Liver (tissue), 9 donors: ENCODE results near the gene FGF21. TPM values are rescaled to one million over a fixed set of nuclear protein-coding genes. Genes with fewer than 3 reads are reported as not detected.

Experiments
- DNase-seq: peaks from one replicate; pipeline ENCODE4 v3.0.0-alpha.2; 2017; ENCODE audit warnings: low spot score
- H3K27ac ChIP-seq, 2 donors: one replicate each; pipeline ENCODE4 v1.7.0; 2013; ENCODE audit warnings: inconsistent platforms in 2 of 2, low read length in 2 of 2, control low read depth in 1 of 2, low read depth in 1 of 2, mild to moderate bottlenecking in 1 of 2
- H3K27me3 ChIP-seq, 4 donors: one replicate each; pipeline versions ENCODE4 v1.6.1 to v1.7.0; 2013; ENCODE audit warnings: low read length in 3 of 4, inconsistent platforms in 1 of 4, mild to moderate bottlenecking in 1 of 4, moderate library complexity in 1 of 4; ENCODE audit not compliant: control insufficient read depth in 4 of 4, insufficient read depth in 4 of 4
- H3K36me3 ChIP-seq, 4 donors: one replicate each; pipeline versions ENCODE4 v1.6.1 to v1.7.0; 2013; ENCODE audit warnings: low read length in 3 of 4, mild to moderate bottlenecking in 3 of 4, low read depth in 1 of 4, moderate library complexity in 1 of 4; ENCODE audit not compliant: control insufficient read depth in 4 of 4, insufficient read depth in 3 of 4
- H3K4me1 ChIP-seq, 4 donors: one replicate each; pipeline versions ENCODE4 v1.6.1 to v1.7.0; 2013; ENCODE audit warnings: low read length in 3 of 4, mild to moderate bottlenecking in 3 of 4, moderate library complexity in 1 of 4; ENCODE audit not compliant: control insufficient read depth in 4 of 4, insufficient read depth in 4 of 4
- H3K4me3 ChIP-seq, 3 donors: one replicate each; pipeline versions ENCODE4 v1.6.1 to v1.7.0; 2013; ENCODE audit warnings: low read length in 3 of 3, control low read depth in 1 of 3, low read depth in 1 of 3, mild to moderate bottlenecking in 1 of 3
- H3K9ac ChIP-seq, 2 donors: one replicate each; pipeline ENCODE4 v1.7.0; 2013; ENCODE audit warnings: low read length in 2 of 2, mild to moderate bottlenecking in 2 of 2, moderate library complexity in 2 of 2, control low read depth in 1 of 2, low read depth in 1 of 2
- H3K9me3 ChIP-seq, 4 donors: one replicate each; pipeline versions ENCODE4 v1.6.1 to v1.7.0; 2013; ENCODE audit warnings: low read length in 3 of 4; ENCODE audit not compliant: control insufficient read depth in 4 of 4
- EGR1 ChIP-seq, 2 donors: IDR thresholded peaks; 2 replicates each; pipeline ENCODE4 v1.6.1; 2016 to 2018; ENCODE audit warnings: antibody characterized with exemption in 2 of 2, low read depth in 2 of 2
- FOXA1 ChIP-seq: IDR thresholded peaks from 2 replicates; pipeline ENCODE4 v1.6.1; 2016; ENCODE audit warnings: antibody characterized with exemption
- FOXA2 ChIP-seq: IDR thresholded peaks from 2 replicates; pipeline ENCODE4 v1.6.1; 2016; ENCODE audit warnings: antibody characterized with exemption
- GABPA ChIP-seq, 2 donors: IDR thresholded peaks in 1 of 2; conservative IDR thresholded peaks in 1 of 2; 2 replicates each; pipeline ENCODE4 v1.6.1; 2016; ENCODE audit warnings: antibody characterized with exemption in 2 of 2, mild to moderate bottlenecking in 1 of 2, moderate library complexity in 1 of 2
- HNF4A ChIP-seq, 2 donors: conservative IDR thresholded peaks; 2 replicates each; pipeline ENCODE4 v1.6.1; 2016; ENCODE audit warnings: antibody characterized with exemption in 2 of 2, mild to moderate bottlenecking in 2 of 2
- HNF4G ChIP-seq: IDR thresholded peaks from 2 replicates; pipeline ENCODE4 v1.6.1; 2016; ENCODE audit warnings: antibody characterized with exemption
- JUND ChIP-seq, 2 donors: IDR thresholded peaks; 2 replicates each; pipeline ENCODE4 v1.6.1; 2016; ENCODE audit warnings: antibody characterized with exemption in 2 of 2
- MAX ChIP-seq: IDR thresholded peaks from 2 replicates; pipeline ENCODE4 v1.6.1; 2016; ENCODE audit warnings: antibody characterized with exemption
- NR2F2 ChIP-seq: IDR thresholded peaks from 2 replicates; pipeline ENCODE4 v1.6.1; 2016; ENCODE audit warnings: antibody characterized with exemption
- REST ChIP-seq: IDR thresholded peaks from 2 replicates; pipeline ENCODE4 v1.6.1; 2016; ENCODE audit warnings: antibody characterized with exemption, mild to moderate bottlenecking
- RXRA ChIP-seq, 2 donors: IDR thresholded peaks; 2 replicates each; pipeline ENCODE4 v1.6.1; 2017 to 2018; ENCODE audit warnings: antibody characterized with exemption in 2 of 2, mild to moderate bottlenecking in 1 of 2
- SP1 ChIP-seq: IDR thresholded peaks from 2 replicates; pipeline ENCODE4 v1.6.1; 2018; ENCODE audit warnings: antibody characterized with exemption, mild to moderate bottlenecking
- TAF1 ChIP-seq: conservative IDR thresholded peaks from 2 replicates; pipeline ENCODE4 v1.6.1; 2016; ENCODE audit warnings: antibody characterized with exemption, mild to moderate bottlenecking
- WGBS: extraction: QIAGEN DNeasy Blood & Tissue Kit; methylation state at CpG from one replicate; pipeline ENCODE4 v1.1.7; 2013; 5-methylcytosine and 5-hydroxymethylcytosine counted together
- polyA plus RNA-seq, 2 donors: library from polyadenylated mRNA; stranded (reverse) in 1 of 2; unstranded in 1 of 2; fragments of 200-250 nt in 1 of 2; fragments of >200 nt in 1 of 2; fragmentation: Nextera tagmentation in 1 of 2; extraction: Ambion mirVana in 1 of 2; gene quantifications; one replicate each; pipeline versions ENCODE4 v1.2.1 to v1.2.3, GENCODE V29; 2013 to 2015
- total RNA-seq, 2 donors: library from RNA; depleted of rRNA; stranded (reverse); fragments of >200 nt; gene quantifications; one replicate each; pipeline ENCODE4 v1.2.3, GENCODE V29; 2014
- TF ChIP-seq, protein P1 (sequence below): IDR thresholded peaks from 2 replicates; pipeline ENCODE4 v1.6.1; 2016; ENCODE audit warnings: antibody characterized with exemption
- TF ChIP-seq, protein P2 (sequence below): fragments of 150-350 bp; IDR thresholded peaks from 2 replicates; pipeline ENCODE4 v1.5.1; 2017; ENCODE audit warnings: improper control_type of control experiment, low read depth, low read length; ENCODE audit not compliant: missing input control
- TF ChIP-seq, protein P3 (sequence below): IDR thresholded peaks from 2 replicates; pipeline ENCODE4 v1.6.1; 2016; ENCODE audit warnings: antibody characterized with exemption
- donor health status: healthy.
- donor health status: healthy.
- donor health status: healthy.
- donor health status: healthy.
- donor health status: healthy.

FGF21 gene
- total and polyA plus RNA-seq, 4 donors = 5.5 to 18.5 (median 6.5) TPM; not detected in 1

GRCh38 chr19:48756212-48756611, 888 bp downstream of the FGF21 start:
- peaks cover 7 to 27% (median 16%) of the 10 kb centered on the region in 4 donors for H3K4me1 ChIP-seq
- no peaks in the 10 kb centered on the region for H3K27me3 ChIP-seq
- peak overlapping the region; percentile 42 to 69 for H3K27ac ChIP-seq
- TF ChIP-seq GABPA (IDR thresholded peaks at IDR 0.05 in 1 of 2, conservative IDR thresholded peaks at IDR 0.05 in 1 of 2) = no peak
- TF ChIP-seq, protein P1, sequence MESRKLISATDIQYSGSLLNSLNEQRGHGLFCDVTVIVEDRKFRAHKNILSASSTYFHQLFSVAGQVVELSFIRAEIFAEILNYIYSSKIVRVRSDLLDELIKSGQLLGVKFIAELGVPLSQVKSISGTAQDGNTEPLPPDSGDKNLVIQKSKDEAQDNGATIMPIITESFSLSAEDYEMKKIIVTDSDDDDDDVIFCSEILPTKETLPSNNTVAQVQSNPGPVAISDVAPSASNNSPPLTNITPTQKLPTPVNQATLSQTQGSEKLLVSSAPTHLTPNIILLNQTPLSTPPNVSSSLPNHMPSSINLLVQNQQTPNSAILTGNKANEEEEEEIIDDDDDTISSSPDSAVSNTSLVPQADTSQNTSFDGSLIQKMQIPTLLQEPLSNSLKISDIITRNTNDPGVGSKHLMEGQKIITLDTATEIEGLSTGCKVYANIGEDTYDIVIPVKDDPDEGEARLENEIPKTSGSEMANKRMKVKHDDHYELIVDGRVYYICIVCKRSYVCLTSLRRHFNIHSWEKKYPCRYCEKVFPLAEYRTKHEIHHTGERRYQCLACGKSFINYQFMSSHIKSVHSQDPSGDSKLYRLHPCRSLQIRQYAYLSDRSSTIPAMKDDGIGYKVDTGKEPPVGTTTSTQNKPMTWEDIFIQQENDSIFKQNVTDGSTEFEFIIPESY = no peak
- no peak for TF ChIP-seq RXRA (IDR thresholded peaks at IDR 0.05)
- TF ChIP-seq, protein P2, sequence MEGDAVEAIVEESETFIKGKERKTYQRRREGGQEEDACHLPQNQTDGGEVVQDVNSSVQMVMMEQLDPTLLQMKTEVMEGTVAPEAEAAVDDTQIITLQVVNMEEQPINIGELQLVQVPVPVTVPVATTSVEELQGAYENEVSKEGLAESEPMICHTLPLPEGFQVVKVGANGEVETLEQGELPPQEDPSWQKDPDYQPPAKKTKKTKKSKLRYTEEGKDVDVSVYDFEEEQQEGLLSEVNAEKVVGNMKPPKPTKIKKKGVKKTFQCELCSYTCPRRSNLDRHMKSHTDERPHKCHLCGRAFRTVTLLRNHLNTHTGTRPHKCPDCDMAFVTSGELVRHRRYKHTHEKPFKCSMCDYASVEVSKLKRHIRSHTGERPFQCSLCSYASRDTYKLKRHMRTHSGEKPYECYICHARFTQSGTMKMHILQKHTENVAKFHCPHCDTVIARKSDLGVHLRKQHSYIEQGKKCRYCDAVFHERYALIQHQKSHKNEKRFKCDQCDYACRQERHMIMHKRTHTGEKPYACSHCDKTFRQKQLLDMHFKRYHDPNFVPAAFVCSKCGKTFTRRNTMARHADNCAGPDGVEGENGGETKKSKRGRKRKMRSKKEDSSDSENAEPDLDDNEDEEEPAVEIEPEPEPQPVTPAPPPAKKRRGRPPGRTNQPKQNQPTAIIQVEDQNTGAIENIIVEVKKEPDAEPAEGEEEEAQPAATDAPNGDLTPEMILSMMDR = no peak
- TF ChIP-seq JUND (IDR thresholded peaks at IDR 0.05) = no peak
- no peak for TF ChIP-seq MAX
- no peak for TF ChIP-seq HNF4A (conservative IDR thresholded peaks at IDR 0.05)
- no peak for TF ChIP-seq EGR1 (IDR thresholded peaks at IDR 0.05; ENCODE audit: low read depth in 2 of 2)
- no peak for TF ChIP-seq NR2F2
- TF ChIP-seq FOXA1 = no peak
- TF ChIP-seq, protein P3, sequence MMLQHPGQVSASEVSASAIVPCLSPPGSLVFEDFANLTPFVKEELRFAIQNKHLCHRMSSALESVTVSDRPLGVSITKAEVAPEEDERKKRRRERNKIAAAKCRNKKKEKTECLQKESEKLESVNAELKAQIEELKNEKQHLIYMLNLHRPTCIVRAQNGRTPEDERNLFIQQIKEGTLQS = no peak
- no peak for TF ChIP-seq HNF4G
- TF ChIP-seq SP1 = no peak
- H3K36me3 ChIP-seq = no peaks in the 10 kb centered on the region
- no peaks in the 10 kb centered on the region for H3K9me3 ChIP-seq
- no peak for DNase-seq
- WGBS = 79% methylated on average over 11 of the region's 11 CpGs
- peak overlapping the region; percentile 31 to 62 (median 53) for H3K4me3 ChIP-seq
- H3K9ac ChIP-seq = peak overlapping the region; percentile 41 to 56

DNA sequence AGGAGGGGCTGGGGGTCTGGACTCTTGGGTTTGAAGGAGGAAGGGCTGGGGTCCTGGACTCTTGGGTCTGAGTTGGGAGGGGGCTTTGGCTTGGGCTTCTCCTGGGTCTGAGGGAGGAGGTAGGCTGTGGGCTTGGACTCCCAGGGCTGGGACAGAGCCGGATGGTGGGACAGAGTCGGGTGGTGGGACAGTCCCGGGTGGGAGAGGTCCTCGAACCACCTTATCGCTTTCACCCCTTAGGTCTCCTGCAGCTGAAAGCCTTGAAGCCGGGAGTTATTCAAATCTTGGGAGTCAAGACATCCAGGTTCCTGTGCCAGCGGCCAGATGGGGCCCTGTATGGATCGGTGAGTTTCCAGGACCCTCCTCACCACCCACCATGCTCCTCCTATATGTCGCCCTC, 1.4 kb downstream of the FGF21 start:
- Histone ChIP-seq H3K4me3 (peak overlapping the region; percentile 23 to 62 (median 31)), H3K4me1 (peaks cover 7 to 27% (median 16%) of the 10 kb centered on the region in 4 donors), H3K9me3 (no peaks in the 10 kb centered on the region), H3K27ac (peak overlapping the region; percentile 42 to 69), H3K27me3 (no peaks in the 10 kb centered on the region), H3K36me3 (no peaks in the 10 kb centered on the region), H3K9ac (peak overlapping the region; percentile 60 to 75)
- TF ChIP-seq REST (no peak), TAF1 (no peak), HNF4G (no peak), EGR1 (IDR thresholded peaks at IDR 0.05; ENCODE audit: low read depth in 2 of 2) (no peak), JUND (IDR thresholded peaks at IDR 0.05) (no peak), SP1 (no peak), FOXA2 (no peak)
- TF ChIP-seq, protein P2 = no peak
- TF ChIP-seq, protein P1 = no peak
- TF ChIP-seq, protein P3 = no peak
- WGBS = 88% methylated on average over 9 of the region's 9 CpGs
- no peak for DNase-seq
